Astrocyte (in vitro differentiated cells and primary cell): Measurements from ENCODE around the gene DNAJC7. TPM values are rescaled to one million over a fixed set of nuclear protein-coding genes. Genes with fewer than 3 reads are reported as not detected.
"Not testable (repeated sequence)": the region's sequence is repeated elsewhere in the genome, so short reads cannot be mapped to it uniquely, and the experiment has no call there.

Experiments
- DNase-seq: peaks from one replicate; pipeline ENCODE4 v3.0.0-alpha.2; 2010; ENCODE audit warnings: low read depth
- FAIRE-seq: peaks from 2 replicates; lab custom pipeline; 2011; peaks lifted over from hg19 to GRCh38; lab: Jason Lieb, UNC
- H2AFZ ChIP-seq: 2 replicates; pipeline ENCODE4 v1.6.0; 2012; ENCODE audit warnings: low read depth, low read length, inconsistent platforms
- H3K27ac ChIP-seq: 2 replicates; pipeline ENCODE4 v1.5.1; 2011; ENCODE audit warnings: low read depth, low read length, inconsistent platforms
- H3K27me3 ChIP-seq: 2 replicates; pipeline ENCODE4 v1.6.0; 2011; ENCODE audit warnings: low read length, inconsistent platforms; ENCODE audit not compliant: insufficient read depth
- H3K36me3 ChIP-seq: 2 replicates; pipeline ENCODE4 v1.5.1; 2011; ENCODE audit warnings: low read length, inconsistent platforms; ENCODE audit not compliant: insufficient read depth
- H3K4me1 ChIP-seq: 2 replicates; pipeline ENCODE4 v1.5.1; 2011; ENCODE audit warnings: low read length, inconsistent platforms; ENCODE audit not compliant: insufficient read depth
- H3K4me2 ChIP-seq: 2 replicates; pipeline ENCODE4 v1.6.0; 2012; ENCODE audit warnings: low read length, inconsistent platforms
- H3K4me3 ChIP-seq: 2 replicates; pipeline ENCODE4 v1.5.1; 2011; ENCODE audit warnings: low read depth, mild to moderate bottlenecking, low read length, inconsistent platforms; ENCODE audit not compliant: insufficient read depth
- H3K79me2 ChIP-seq: 2 replicates; pipeline ENCODE4 v1.6.0; 2012; ENCODE audit warnings: mild to moderate bottlenecking, low read length, inconsistent platforms; ENCODE audit not compliant: insufficient read depth
- H3K9ac ChIP-seq: 2 replicates; pipeline ENCODE4 v1.6.0; 2012; ENCODE audit warnings: mild to moderate bottlenecking, low read length, inconsistent platforms
- H3K9me3 ChIP-seq: 2 replicates; pipeline ENCODE4 v1.5.1; 2012; ENCODE audit warnings: low read depth, mild to moderate bottlenecking, low read length, inconsistent platforms; ENCODE audit not compliant: insufficient read depth
- H4K20me1 ChIP-seq: 2 replicates; pipeline ENCODE4 v1.6.0; 2012; ENCODE audit warnings: low read length, inconsistent platforms; ENCODE audit not compliant: insufficient read depth
- H3K27ac Mint-ChIP-seq: one replicate; pipeline ENCODE4 v1.8.0; 2021; ENCODE audit warnings: mild to moderate bottlenecking, mixed read lengths; ENCODE audit not compliant: unreplicated experiment
- H3K27me3 Mint-ChIP-seq: one replicate; pipeline ENCODE4 v1.8.0; 2021; ENCODE audit warnings: low read depth, mixed read lengths; ENCODE audit not compliant: unreplicated experiment
- H3K36me3 Mint-ChIP-seq: one replicate; pipeline ENCODE4 v1.8.0; 2021; ENCODE audit warnings: low read depth, mixed read lengths; ENCODE audit not compliant: unreplicated experiment
- H3K4me1 Mint-ChIP-seq: one replicate; pipeline ENCODE4 v1.8.0; 2021; ENCODE audit warnings: low read depth, mixed read lengths; ENCODE audit not compliant: unreplicated experiment
- H3K4me3 Mint-ChIP-seq: one replicate; pipeline ENCODE4 v1.8.0; 2021; ENCODE audit warnings: mild to moderate bottlenecking, moderate library complexity, mixed read lengths; ENCODE audit not compliant: unreplicated experiment
- H3K9me3 Mint-ChIP-seq: one replicate; pipeline ENCODE4 v1.8.0; 2021; ENCODE audit warnings: mild to moderate bottlenecking, mixed read lengths; ENCODE audit not compliant: unreplicated experiment
- EZH2 ChIP-seq: IDR thresholded peaks from 2 replicates; pipeline ENCODE4 v1.6.1; 2012; ENCODE audit warnings: mild to moderate bottlenecking, low read length, inconsistent platforms; ENCODE audit not compliant: insufficient read depth
- total RNA-seq: library from RNA; stranded (reverse); gene quantifications from 2 replicates; pipeline ENCODE4 v1.2.1, GENCODE V29; 2021
- TF ChIP-seq, protein P1 (sequence below): IDR thresholded peaks from 2 replicates; pipeline ENCODE4 v1.5.1; 2011; ENCODE audit warnings: low read depth, mild to moderate bottlenecking, inconsistent platforms, low read length, moderate library complexity; ENCODE audit not compliant: insufficient read depth

DNAJC7 gene
- total RNA-seq, 1 donor from 2014 or later, result 96.0 TPM

DNA sequence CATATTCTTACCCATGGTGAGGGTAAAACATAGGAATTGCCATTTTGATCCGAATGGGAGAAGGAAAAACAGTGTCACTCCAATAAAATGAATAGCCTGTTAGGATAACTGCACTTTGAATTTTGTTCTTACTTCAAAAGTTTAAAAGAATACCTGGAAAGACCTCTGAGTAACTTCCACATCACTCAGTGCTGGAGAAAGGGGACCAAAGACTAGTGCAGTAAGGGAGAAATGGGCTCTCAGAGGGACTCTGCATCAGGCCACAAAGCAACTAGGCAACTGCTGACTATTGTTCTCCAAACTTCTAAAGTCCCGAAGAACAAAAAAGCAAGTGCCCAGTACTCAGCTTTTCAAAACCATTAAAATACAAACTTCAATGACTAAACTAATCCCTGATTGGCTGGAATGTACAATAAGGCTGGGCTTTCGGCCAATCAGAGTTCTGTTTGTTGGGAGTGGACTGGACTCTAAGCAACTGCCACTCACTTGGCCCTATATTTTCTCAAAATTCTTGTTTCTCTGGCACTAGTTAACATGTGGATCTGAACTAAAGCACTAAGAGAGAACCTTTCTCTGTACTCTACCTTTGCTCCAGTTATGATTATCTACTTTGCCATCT lies 6.2 kb downstream of the DNAJC7 start:
- FAIRE-seq (no peak), DNase-seq (no peak)
- H3K36me3 ChIP-seq, result no peaks in the 10 kb centered on the region
- H3K79me2 ChIP-seq, result peaks cover 100% of the 10 kb centered on the region
- peaks cover 63% of the 10 kb centered on the region for H4K20me1 ChIP-seq
- peaks cover 7% of the 10 kb centered on the region for H3K4me1 ChIP-seq
- TF ChIP-seq, protein P1, sequence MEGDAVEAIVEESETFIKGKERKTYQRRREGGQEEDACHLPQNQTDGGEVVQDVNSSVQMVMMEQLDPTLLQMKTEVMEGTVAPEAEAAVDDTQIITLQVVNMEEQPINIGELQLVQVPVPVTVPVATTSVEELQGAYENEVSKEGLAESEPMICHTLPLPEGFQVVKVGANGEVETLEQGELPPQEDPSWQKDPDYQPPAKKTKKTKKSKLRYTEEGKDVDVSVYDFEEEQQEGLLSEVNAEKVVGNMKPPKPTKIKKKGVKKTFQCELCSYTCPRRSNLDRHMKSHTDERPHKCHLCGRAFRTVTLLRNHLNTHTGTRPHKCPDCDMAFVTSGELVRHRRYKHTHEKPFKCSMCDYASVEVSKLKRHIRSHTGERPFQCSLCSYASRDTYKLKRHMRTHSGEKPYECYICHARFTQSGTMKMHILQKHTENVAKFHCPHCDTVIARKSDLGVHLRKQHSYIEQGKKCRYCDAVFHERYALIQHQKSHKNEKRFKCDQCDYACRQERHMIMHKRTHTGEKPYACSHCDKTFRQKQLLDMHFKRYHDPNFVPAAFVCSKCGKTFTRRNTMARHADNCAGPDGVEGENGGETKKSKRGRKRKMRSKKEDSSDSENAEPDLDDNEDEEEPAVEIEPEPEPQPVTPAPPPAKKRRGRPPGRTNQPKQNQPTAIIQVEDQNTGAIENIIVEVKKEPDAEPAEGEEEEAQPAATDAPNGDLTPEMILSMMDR, result no peak
- TF ChIP-seq EZH2, result no peak
- no peak overlapping the region for H2AFZ ChIP-seq
- H3K4me2 ChIP-seq, result peak overlapping the region; percentile 28
- Mint-ChIP-seq H3K4me1 (peaks cover 25% of the 10 kb centered on the region), H3K36me3 (peaks cover 13% of the 10 kb centered on the region), H3K9me3 (no peaks in the 10 kb centered on the region), H3K4me3 (no peak overlapping the region), H3K27ac (no peak overlapping the region), H3K27me3 (no peaks in the 10 kb centered on the region)
- H3K27me3 ChIP-seq, result no peaks in the 10 kb centered on the region
- H3K27ac ChIP-seq, result no peak overlapping the region
- no peak overlapping the region for H3K9ac ChIP-seq
- no peaks in the 10 kb centered on the region for H3K9me3 ChIP-seq
- H3K4me3 ChIP-seq, result no peak overlapping the region

DNA sequence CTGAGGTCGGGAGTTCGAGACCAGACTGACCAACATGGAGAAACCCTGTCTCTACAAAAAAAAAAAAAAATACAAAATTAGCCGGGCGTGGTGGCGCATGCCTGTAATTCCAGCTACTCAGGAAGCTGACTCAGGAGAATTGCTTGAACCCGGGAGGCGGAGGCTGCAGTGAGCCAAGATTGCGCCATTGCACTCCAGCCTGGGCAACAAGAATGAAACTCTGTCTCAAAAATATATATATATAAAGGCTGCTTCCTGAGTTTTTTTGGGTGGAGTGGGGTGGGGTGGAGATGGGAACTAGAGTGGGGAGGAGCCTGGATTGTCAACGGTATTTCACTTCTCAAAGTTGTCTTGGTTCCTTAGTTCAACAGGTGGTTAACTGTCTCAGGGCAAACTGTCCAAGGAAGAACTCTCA lies 7.0 kb downstream of the DNAJC7 start:
- peak; percentile 29 for DNase-seq
- H3K27ac Mint-ChIP-seq, H3K27me3 Mint-ChIP-seq, H3K9me3 Mint-ChIP-seq, FAIRE-seq, H3K4me1 ChIP-seq, H3K4me3 Mint-ChIP-seq, H2AFZ ChIP-seq, H3K9me3 ChIP-seq, H3K9ac ChIP-seq, H3K27me3 ChIP-seq, H3K4me3 ChIP-seq, H3K27ac ChIP-seq, H3K36me3 ChIP-seq: not testable (repeated sequence)
- peaks cover 100% of the 10 kb centered on the region for H3K79me2 ChIP-seq
- peak overlapping the region; percentile 28 for H3K4me2 ChIP-seq
- peaks cover 65% of the 10 kb centered on the region for H4K20me1 ChIP-seq
- Mint-ChIP-seq H3K36me3 (peaks cover 13% of the 10 kb centered on the region), H3K4me1 (peaks cover 20% of the 10 kb centered on the region)

DNA sequence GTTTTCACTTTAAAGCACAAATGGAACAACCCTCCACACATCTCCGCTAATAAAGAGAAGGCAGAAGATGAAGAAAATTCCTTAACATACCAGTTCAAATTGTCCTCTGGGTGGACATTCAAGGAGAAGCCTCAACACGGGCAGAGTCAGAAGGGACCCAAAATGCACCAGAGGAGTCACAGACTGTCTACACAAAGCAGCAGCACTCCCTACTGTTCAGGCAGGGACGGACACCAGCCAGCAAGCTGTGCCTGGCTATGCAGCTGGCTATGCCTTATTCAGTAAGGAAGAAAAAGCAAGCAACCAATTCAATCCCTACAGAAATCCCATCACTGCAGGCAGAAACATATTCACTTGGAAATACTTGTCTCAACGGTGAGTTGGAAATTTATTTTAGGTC lies 8.1 kb downstream of the DNAJC7 start:
- Histone ChIP-seq H2AFZ (no peak overlapping the region), H3K27me3 (no peaks in the 10 kb centered on the region), H3K9ac (no peak overlapping the region), H3K4me1 (peaks cover 8% of the 10 kb centered on the region), H3K9me3 (no peaks in the 10 kb centered on the region), H4K20me1 (peaks cover 74% of the 10 kb centered on the region), H3K4me2 (no peak overlapping the region), H3K4me3 (no peak overlapping the region), H3K27ac (no peak overlapping the region), H3K79me2 (peaks cover 100% of the 10 kb centered on the region), H3K36me3 (no peaks in the 10 kb centered on the region)
- no peak for DNase-seq
- H3K36me3 Mint-ChIP-seq, result peaks cover 13% of the 10 kb centered on the region
- H3K27me3 Mint-ChIP-seq, result no peaks in the 10 kb centered on the region
- no peak overlapping the region for H3K4me3 Mint-ChIP-seq
- no peaks in the 10 kb centered on the region for H3K9me3 Mint-ChIP-seq
- peaks cover 21% of the 10 kb centered on the region for H3K4me1 Mint-ChIP-seq
- FAIRE-seq, result no peak
- no peak for TF ChIP-seq EZH2
- TF ChIP-seq, protein P1, result no peak
- H3K27ac Mint-ChIP-seq, result peak overlapping the region; percentile 54
